GM19238 (cell line): ENCODE data around the gene HSPA2.
"Not testable (repeated sequence)": the region's sequence is repeated elsewhere in the genome, so short reads cannot be mapped to it uniquely, and the experiment has no call there.

Experiments used
- DNase-seq: peaks from one replicate; pipeline ENCODE4 v3.0.0; 2011; ENCODE audit warnings: low spot score; ENCODE audit not compliant: insufficient read length

HSPA2 gene

GRCh38 chr14:64513271-64513670 is 27.3 kb upstream of the HSPA2 start:
- DNase-seq = no peak

- no peak for DNase-seq
These were observed 25.5 kb upstream of the HSPA2 start for GRCh38 chr14:64515053-64515452.

DNA sequence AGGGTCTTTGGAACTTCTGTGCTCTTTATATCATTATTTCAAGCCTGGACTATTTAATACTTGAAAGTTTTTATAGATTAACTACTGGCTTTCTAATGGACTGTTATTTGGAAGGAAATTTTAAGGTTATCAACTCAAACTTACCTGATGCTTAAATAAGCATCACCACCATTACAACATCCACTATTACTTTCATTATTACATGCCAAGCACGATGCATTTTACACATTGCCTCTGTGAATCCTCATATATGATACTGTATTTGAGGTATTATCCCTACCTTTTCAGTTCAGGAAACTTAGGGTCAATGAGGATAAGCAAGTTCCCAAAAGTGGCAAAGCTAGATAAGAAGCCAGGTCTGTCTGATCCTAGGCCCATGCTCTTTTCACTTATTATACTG is 23.6 kb upstream of the HSPA2 start:
- DNase-seq = no peak

- not testable (repeated sequence) for DNase-seq
These were observed 22.9 kb upstream of the HSPA2 start for GRCh38 chr14:64517667-64518066.

DNA sequence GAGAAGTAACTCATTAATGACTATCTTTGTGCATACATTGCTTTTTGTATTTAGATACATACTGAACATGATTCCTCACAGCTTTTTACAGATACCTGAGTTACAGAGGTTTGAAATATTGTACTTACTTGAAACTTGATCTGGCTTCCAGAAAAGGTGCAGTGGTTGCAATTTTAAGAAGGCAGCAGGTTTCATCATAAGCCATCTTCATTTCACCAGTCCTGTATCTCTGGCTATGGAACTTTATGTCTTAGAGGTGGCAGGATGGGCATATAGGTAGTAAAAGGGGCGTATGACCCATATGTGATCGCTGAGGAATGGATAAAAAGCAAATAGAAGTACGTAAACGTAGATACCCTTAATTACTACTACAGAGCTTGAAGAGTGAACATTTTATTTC is 22.3 kb upstream of the HSPA2 start:
- no peak for DNase-seq

GRCh38 chr14:64520699-64521098 is 19.8 kb upstream of the HSPA2 start:
- DNase-seq = no peak

DNA sequence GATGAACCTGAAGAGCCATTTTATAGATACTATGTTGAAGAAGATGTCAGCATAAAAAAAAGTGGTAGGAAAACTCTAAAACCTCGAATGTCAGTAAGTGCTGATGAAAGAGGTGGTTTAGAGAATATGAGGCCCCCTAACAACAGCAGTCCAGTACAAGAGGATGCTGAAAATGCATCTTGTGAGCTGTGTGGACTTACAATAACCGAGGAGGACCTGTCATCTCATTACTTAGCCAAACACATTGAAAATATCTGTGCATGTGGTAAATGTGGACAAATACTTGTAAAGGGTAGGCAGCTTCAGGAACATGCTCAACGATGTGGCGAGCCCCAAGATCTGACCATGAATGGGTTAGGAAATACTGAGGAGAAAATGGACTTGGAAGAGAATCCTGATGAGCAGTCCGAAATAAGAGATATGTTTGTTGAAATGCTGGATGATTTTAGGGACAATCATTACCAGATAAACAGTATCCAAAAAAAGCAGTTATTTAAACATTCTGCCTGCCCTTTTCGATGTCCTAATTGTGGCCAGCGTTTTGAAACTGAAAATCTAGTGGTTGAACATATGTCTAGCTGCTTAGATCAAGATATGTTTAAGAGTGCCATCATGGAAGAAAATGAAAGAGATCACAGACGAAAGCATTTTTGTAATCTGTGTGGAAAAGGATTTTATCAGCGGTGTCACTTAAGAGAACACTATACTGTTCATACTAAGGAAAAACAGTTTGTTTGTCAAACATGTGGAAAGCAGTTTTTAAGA is 17.8 kb upstream of the HSPA2 start:
- no peak for DNase-seq

- DNase-seq = no peak
These were observed 15.2 kb upstream of the HSPA2 start for GRCh38 chr14:64525354-64525753.

DNA sequence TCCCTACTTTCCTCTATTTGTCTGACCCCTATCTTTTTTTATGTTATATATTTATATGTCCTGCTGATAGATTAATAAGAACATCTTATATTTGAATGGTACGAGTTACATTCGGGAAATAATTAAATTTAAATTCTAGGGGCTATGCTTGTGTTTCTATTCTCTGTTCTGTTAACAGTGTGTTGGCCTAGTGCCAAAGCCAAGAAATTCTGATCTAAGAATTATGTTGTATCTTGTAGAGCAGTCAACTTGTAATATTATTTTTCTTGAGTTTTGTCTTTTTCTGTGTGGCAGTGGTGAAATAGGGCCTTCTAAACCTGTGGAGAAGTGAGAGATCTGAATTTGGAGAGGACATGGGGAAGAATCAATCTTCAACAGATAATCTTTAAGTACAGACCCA is 9.0 kb upstream of the HSPA2 start:
- DNase-seq = no peak

- no peak for DNase-seq
These were observed 3.9 kb upstream of the HSPA2 start for GRCh38 chr14:64536488-64537245.

- no peak for DNase-seq
These were observed 875 bp downstream of the HSPA2 start for GRCh38 chr14:64541261-64541971.

- DNase-seq = no peak
These were observed 1.7 kb downstream of the HSPA2 start for GRCh38 chr14:64541972-64542835.

DNA sequence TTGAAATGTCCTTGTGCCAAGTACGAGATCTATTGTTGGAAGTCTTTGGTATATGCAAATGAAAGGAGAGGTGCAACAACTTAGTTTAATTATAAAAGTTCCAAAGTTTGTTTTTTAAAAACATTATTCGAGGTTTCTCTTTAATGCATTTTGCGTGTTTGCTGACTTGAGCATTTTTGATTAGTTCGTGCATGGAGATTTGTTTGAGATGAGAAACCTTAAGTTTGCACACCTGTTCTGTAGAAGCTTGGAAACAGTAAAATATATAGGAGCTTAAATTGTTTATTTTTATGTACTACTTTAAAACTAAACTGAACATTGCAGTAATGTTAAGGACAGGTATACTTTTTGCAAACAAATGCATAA is 2.3 kb downstream of the HSPA2 start:
- no peak for DNase-seq

GRCh38 chr14:64544607-64545312 is 4.2 kb downstream of the HSPA2 start:
- DNase-seq = no peak

GRCh38 chr14:64549016-64549415 is 8.5 kb downstream of the HSPA2 start:
- DNase-seq = no peak

DNA sequence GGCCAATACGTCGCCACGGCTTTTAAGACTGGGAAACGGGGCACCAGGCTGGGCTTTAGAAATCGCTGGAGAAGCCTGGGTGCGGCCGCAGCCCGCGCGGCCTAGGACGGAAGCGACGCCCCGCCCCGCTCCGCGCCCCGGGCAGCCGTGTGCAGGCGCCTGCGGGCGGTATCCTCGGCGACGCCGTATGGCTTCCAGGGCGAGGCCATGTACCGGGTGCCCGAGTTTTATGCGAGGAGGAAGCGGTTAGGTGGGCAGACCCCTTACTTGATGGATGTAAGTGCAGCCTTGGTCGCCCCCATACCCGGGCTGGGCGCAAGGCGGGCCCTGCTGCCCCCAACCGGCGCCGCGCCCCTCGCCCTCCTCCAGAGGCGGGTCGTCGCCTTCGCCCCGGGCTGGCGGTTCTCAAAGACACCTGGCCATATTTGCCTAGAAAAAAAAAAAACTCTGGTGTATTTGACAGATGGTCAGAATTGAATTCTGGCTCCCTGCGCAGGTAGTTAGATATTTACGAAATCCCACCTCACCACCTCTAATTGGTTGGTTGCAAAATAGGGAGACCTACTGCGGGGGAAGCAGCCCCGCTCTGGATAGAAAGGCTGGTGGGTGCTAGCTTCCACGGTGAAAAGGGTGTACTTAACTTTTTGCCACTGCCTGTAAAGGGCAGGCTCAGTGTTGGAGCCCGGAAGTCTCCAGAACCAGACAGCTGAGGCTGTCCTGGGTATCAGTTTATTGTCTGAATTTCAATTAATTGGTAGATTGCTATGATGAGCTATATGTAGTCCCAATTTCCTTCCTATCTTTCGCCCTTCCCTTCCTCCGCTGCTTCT is 9.5 kb downstream of the HSPA2 start, which contains the start of gene PPP1R36:
Gene PPP1R36, plus strand, starts transcription at position 171 of the 830 bp plus-strand sequence. Its CDS starts 37 bp downstream, at position 208.
- peak; percentile 26 for DNase-seq

DNA sequence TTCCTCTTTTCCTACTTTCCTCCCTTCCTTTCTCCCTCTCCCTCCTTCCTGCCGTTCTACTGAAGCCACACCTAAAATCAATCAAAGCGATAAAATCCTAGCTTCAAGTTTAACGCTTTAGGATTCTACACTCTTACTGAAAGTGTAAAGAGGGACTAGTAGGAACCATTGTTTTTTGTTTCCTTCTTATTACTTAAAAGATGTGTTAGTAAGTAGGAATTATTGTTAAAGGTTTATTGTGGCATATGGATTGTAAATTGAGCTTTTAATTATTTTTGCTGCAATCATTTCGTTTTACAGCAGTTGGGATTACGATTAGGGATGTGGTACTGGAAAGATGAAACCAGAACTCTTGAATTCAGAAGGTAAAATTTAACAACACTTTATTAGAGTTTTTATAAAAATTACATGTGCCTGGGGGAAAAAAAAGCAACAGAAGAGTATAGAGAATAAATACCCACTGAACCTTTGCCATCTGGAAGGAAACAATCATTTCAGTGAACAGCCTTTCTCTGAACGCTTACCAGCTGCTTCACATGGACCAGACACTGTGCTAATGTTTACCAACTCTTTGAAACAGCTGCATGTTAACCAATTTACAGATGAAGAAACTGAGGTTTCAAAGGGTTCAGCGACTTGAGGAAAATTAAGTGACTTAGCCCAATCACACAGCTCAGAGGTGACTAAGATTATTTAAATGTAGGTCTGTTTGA is 10.2 kb downstream of the HSPA2 start:
- no peak for DNase-seq

DNA sequence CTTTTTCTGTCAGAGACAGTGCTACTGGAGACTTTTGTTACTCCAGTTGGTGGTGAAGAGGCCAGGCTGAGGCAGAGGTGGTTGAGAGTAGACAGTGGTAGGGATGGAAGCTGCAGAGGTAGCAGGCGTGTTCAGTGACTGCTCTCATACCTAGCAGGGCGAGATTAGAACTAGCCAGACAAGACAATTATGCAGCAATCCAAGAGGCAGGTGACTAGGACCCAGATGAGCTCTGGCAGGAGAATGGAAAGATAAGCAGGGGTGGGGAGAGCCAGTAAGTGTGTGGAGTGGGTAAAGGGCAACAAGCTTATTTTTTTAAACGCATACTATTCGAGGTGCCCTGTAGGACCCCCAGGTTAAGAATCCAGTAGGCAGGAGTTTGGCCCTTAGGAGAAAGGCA is 14.0 kb downstream of the HSPA2 start:
- no peak for DNase-seq

- DNase-seq = no peak
These were observed 16.0 kb downstream of the HSPA2 start for GRCh38 chr14:64556526-64556925.
